Retinal pigment epithelial cell (primary cell): ENCODE measurements around the gene TAB2.

Experiments used
- DNase-seq: peaks from one replicate; pipeline ENCODE4 v3.0.0-alpha.2; 2010; ENCODE audit warnings: low read depth
- H3K4me3 ChIP-seq: 2 replicates; pipeline ENCODE4 v1.5.1; 2011; ENCODE audit warnings: mild to moderate bottlenecking, low read length, control low read depth, moderate library complexity
- CTCF ChIP-seq: conservative IDR thresholded peaks from 2 replicates; pipeline ENCODE4 v1.5.1; 2011; ENCODE audit warnings: low read depth, low read length, control low read depth, inconsistent platforms

TAB2 gene

GRCh38 chr6:149445573-149445972 lies 128.1 kb downstream of the TAB2 start:
- H3K4me3 ChIP-seq = no peak overlapping the region
- DNase-seq = no peak
- TF ChIP-seq CTCF = no peak

- DNase-seq = no peak
- H3K4me3 ChIP-seq = no peak overlapping the region
- TF ChIP-seq CTCF = peak; percentile 13
These were observed 129.4 kb downstream of the TAB2 start for GRCh38 chr6:149446791-149447376.

- TF ChIP-seq CTCF = no peak
- DNase-seq = no peak
- H3K4me3 ChIP-seq = no peak overlapping the region
These were observed 131.4 kb downstream of the TAB2 start for GRCh38 chr6:149448821-149449453.

- no peak for TF ChIP-seq CTCF
- peak overlapping the region; percentile 29 for H3K4me3 ChIP-seq
- no peak for DNase-seq
These were observed 132.5 kb downstream of the TAB2 start for GRCh38 chr6:149449831-149450678.

- DNase-seq = no peak
- peak overlapping the region; percentile 29 for H3K4me3 ChIP-seq
- no peak for TF ChIP-seq CTCF
These were observed 133.3 kb downstream of the TAB2 start for GRCh38 chr6:149450679-149451375.

GRCh38 chr6:149451376-149452036 lies 134.0 kb downstream of the TAB2 start:
- TF ChIP-seq CTCF = no peak
- H3K4me3 ChIP-seq = no peak overlapping the region
- DNase-seq = no peak
